Fibroblast of skin of abdomen (primary cell): ENCODE measurements around the gene SLC66A1.

Experiments
- DNase-seq: peaks from one replicate; pipeline ENCODE4 v3.0.0-alpha.2; 2013

The SLC66A1 gene

GRCh38 chr1:19363536-19364152 is 51.5 kb downstream of the SLC66A1 start:
- DNase-seq, result no peak

- no peak for DNase-seq
Observed at GRCh38 chr1:19365721-19366120, 53.6 kb downstream of the SLC66A1 start.

- no peak for DNase-seq
Observed at GRCh38 chr1:19366599-19367536, 54.7 kb downstream of the SLC66A1 start.

DNA sequence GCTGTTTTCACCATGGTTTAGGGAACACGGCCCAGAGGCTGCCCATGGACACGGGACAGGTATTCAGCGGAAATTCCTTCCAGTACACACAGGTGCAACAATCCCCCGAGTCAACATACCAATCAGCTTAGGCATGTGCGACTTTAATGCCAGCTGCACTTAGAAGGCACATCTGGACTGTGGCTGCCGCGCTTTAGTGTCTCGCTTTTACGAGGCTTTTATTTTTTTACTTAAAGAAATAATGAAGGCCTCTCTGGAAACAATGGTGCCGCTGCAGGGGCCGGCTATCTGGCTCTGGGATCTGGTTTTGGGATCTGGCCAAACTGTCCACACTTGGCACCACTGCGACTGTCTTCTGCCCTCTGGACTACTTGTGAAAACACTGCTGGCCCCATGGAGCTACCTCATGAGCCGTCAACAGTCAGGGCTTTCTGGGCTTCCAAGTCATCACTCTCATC is 55.5 kb downstream of the SLC66A1 start:
- DNase-seq, result no peak

GRCh38 chr1:19368050-19368449 is 55.9 kb downstream of the SLC66A1 start:
- no peak for DNase-seq

DNA sequence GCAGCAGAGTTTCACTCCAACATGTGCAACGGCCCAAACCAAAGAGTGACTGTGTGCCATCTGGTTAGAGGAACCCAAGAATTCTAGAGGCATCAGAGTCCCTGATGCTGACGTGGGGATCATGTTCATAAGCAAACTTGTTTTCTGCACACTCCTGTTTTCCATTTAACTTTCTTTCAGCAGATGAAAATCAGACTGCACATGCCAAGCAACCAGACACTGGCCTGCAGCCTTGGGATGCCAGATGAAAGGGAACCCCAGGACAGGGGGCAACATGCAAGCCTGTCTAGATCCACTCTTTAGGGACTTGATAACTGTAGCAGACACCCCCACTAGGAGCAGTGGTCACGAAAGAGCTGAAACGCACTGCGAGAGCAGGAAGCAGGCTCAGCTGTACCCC is 56.8 kb downstream of the SLC66A1 start:
- no peak for DNase-seq

- no peak for DNase-seq
Observed at GRCh38 chr1:19369396-19370090, 57.4 kb downstream of the SLC66A1 start.

DNA sequence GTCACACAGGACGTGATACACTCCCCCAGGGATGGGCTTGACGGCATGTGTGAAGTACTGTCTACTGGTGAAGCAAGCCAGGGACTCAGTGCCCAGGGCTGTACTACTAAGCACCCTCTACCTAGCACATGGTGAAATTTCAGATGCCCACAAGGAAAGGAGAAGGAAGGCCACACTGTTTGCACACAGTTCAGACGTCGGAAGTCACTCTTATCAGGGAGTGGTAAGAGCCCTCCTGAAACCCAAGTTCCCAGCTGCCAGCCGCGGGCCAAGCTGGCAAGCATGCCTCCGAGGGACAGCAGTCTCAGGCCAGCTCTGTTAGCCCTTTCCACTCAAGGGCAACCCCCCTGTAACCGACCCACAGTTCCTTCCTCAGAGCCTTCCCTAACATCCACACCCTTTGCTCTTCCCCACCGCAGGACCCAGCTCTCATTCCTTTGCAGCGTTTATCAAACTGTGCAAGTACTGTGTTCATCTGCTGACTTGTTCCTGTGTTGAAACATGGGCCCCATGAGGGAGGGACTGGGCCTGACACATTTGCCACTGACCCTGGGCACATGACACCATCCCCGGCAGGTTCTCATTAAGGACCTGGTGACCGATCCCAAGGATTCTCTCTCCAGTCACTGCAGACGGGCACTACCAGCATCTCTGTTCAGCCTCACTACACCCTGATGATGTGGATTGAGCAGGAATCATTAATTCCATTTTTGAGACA is 58.5 kb downstream of the SLC66A1 start:
- no peak for DNase-seq

DNA sequence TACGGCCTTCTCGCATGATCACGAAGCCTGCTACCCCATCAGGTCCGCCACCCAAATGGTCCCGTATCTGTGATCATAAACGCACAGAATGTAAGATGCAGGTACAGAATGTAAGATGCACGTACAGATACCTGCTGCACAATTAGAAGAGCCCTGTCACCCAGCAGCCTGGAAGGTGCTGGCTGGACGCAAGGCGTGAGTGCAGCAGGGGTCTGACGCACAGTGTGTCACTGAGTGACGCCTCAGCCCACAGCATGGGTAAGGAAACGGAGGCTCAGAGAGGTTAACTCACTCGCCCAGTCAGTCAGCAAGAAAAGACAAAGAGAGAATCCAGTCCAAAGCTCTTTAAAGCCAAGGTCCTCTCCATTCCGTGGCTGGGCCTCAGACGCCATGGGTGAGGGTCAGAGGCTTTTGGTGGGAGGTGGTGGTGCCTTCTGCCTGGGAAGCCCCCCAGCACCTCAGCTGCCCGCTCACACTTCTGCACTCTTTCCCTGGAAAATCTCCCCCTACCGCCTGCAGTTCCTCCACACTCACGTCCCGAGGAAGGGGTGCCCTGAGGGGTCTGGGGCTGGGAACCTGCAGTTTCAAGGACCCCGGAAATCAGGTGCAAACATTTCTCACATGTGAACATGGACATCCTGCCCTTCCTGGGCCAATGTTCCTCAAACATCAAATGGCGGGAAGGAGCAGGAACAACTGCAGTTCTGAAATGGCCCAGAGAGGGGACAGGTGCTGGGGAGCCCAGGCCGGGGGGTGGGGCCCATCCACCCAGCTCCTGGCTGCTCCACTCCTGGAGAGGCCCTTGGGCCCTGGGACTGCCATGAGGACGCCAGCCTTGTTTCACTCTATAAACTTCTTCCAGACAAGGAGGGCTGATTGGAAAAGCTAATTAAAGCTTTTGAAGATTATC is 59.4 kb downstream of the SLC66A1 start:
- no peak for DNase-seq

DNA sequence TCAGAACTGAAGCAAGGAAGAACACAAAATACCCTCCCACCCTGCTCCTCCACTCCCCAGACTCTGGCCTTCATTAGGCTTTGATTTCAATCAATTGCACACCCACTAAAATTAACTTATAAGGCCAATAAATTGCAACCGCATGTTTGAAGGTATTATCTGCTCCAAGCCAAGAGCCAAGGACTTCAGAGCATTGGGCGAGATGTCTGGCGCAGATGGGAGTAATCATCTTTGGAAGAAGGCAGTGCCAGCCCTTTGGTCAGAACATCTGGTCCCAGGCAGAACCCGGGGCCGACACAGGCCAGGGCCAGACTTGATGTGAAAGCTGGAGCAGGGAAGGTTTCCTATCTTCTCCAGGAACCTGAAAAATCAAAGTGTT is 60.0 kb downstream of the SLC66A1 start:
- no peak for DNase-seq

DNA sequence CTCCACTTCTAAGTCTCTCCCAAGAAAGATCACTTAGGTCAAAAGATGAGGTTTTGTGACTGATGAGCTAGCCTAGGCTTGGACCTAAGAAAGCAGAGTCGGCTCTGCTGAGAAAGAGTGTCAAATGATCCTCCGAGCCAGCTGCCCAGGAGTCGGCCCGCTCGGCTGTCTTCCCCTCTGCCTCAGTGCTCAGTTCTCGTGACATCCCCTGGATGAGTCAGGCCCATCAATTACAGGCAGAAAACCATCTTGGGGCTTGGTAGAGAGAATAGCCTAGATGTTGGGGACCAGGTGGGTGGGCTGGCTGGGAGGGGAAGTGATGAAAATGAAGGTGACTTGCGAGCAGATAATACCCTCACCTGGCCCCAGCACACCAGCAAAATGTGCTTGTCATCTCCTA is 60.5 kb downstream of the SLC66A1 start:
- peak; percentile 50 for DNase-seq

- peak; percentile 61 for DNase-seq
Observed at GRCh38 chr1:19373211-19374082, 61.3 kb downstream of the SLC66A1 start.

GRCh38 chr1:19374083-19374801 is 62.1 kb downstream of the SLC66A1 start:
- no peak for DNase-seq

GRCh38 chr1:19374926-19375325 is 62.8 kb downstream of the SLC66A1 start:
- DNase-seq, result no peak

DNA sequence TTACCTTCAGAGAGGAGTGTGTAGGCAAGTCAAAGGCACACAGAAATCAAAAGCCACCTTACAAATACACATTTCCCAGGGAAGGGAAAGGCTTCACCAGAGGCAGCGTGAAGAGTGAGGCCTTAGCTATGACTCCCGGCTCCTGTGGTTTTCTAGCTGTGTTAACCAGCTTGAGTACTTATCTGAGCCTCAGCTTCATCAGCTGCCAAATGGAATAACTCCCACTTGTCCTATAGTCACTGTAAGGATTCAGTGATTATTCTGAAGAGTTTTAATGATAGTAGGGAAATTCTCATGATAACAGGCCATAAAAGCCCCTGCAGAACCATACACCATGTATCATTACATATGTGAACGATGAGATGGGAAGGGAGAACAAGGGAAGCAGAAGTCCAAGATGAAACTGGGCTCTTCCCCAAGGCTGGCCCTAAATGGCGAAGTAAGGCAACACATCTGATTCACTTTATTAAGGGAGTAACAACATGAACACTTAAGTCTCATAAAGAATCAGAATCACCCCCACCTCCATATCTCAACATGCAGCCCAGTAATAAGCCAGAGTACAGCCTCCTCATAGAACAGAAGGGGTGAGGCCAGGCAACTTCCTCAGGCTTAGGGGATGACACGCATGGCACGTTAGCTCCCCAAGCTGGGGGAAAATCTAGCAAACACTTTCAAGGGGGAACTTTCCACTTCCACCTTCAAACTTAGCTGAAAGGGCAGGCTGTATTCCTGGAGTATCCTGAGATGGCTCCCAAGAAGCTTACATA is 63.7 kb downstream of the SLC66A1 start:
- DNase-seq, result no peak

GRCh38 chr1:19376428-19377372 is 64.6 kb downstream of the SLC66A1 start:
- DNase-seq, result no peak

DNA sequence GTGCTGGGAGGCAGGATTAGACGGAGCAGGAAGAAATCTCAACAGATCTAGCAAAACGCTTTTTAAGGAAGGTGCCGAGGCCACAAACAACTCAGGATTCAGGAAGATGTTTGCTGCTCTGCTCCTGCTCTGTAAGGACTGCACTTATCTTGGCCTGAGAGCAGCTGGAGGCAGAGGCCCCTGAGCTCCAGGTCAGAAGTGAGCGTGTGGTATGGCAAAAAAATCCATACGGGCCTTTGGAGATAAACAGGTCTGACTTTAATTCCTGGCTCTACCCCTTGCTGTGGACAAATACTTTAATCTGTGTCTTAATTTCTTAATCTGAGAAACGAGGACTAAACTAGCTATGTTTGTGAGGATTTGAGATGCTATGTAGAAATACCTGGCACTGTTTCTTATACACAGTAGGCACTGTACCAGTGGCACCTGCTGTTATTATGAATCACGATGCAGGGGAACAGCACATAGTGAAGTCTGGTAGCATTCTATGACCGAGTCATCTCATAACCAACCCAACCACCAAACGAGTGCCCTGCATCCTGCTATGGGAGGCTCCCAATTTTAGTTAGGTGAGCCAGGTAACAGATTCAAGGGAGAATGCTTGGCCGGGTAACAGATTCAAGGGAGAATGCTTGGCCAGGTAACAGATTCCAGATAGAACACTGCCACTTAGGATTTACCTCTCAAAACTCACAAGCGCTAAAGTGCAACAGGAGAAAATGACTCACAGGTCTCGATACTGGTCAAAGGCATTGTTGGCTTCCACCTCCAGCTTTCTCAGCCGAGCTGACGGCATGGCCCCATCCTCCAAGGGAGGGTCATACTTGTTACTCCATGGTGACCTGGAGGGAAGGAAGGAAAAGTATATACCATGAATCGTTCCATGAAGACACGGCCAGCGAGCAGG is 65.9 kb downstream of the SLC66A1 start:
- no peak for DNase-seq
